C4-2B (cell line): Measurements from ENCODE around the gene FGF1.

Experiments used
- ZFX ChIP-seq: fragments of 450-650 bp; IDR thresholded peaks from 2 replicates; pipeline ENCODE4 v1.6.1; 2017
- TF ChIP-seq, protein P1 (sequence below): fragments of 450-650 bp; conservative IDR thresholded peaks from 2 replicates; pipeline ENCODE4 v1.5.1; 2017; ENCODE audit warnings: mild to moderate bottlenecking

DNA sequence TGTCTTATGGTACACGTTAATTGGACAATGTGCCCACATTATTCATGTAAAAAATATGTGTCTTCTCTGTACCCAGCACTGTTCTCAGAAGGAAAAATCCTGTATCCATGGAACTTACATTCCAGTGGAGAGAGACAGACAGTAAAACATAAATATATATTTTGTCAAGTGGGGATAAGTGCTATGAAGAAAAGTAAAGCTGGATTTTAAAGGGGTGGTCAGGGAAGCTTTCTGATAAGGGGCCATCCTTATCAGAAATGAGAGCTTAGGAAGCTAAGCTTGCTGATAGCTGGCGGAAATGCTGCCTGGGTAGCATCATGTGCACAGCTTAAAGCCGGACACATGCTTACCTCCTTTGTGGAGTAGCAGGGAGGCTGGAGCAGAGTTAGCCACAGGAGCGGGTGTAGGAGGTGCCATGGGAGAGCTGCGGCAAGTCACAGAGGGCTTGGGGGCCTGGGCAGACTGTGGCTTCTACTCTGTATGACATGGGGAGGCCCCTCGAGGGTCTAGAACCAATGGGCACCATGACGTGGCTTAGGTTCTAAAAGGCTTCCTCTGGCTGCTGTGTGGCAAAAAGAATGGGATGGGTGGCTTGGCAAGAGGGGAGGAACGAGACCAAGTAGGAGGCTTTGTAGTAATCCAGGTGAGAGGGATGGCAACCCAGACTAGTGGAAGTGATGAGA, 141.7 kb downstream of the FGF1 start:
- TF ChIP-seq, protein P1, sequence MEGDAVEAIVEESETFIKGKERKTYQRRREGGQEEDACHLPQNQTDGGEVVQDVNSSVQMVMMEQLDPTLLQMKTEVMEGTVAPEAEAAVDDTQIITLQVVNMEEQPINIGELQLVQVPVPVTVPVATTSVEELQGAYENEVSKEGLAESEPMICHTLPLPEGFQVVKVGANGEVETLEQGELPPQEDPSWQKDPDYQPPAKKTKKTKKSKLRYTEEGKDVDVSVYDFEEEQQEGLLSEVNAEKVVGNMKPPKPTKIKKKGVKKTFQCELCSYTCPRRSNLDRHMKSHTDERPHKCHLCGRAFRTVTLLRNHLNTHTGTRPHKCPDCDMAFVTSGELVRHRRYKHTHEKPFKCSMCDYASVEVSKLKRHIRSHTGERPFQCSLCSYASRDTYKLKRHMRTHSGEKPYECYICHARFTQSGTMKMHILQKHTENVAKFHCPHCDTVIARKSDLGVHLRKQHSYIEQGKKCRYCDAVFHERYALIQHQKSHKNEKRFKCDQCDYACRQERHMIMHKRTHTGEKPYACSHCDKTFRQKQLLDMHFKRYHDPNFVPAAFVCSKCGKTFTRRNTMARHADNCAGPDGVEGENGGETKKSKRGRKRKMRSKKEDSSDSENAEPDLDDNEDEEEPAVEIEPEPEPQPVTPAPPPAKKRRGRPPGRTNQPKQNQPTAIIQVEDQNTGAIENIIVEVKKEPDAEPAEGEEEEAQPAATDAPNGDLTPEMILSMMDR = no peak
- no peak for TF ChIP-seq ZFX
